A549 (cell line): ENCODE data around the gene UROD.

Experiments used
- BHLHE40 ChIP-seq: IDR thresholded peaks from 2 replicates; pipeline ENCODE4 v1.6.1; 2012; ENCODE audit warnings: low read depth, low read length, inconsistent platforms
- CTCF ChIP-seq: fragments of >200 bp; sonication (Bioruptor Twin); formaldehyde crosslinking; IDR thresholded peaks from 3 replicates; pipeline ENCODE4 v1.5.1; 2016
- EP300 ChIP-seq, 2 experiments: fragments of >200 bp; sonication (Bioruptor Twin); formaldehyde crosslinking; IDR thresholded peaks; 2 replicates in 1 of 2; 3 replicates in 1 of 2; pipeline ENCODE4 v1.6.1; 2016 to 2017
- JUNB ChIP-seq: fragments of >200 bp; sonication (Bioruptor Twin); formaldehyde crosslinking; IDR thresholded peaks from 2 replicates; pipeline ENCODE4 v1.6.1; 2016
- MAX ChIP-seq: IDR thresholded peaks from 2 replicates; pipeline ENCODE4 v1.6.1; 2012
- PBX3 ChIP-seq: IDR thresholded peaks from 2 replicates; pipeline ENCODE4 v1.6.1; 2012
- POLR2A ChIP-seq: IDR thresholded peaks from 2 replicates; pipeline ENCODE4 v1.6.1; 2012; ENCODE audit warnings: mild to moderate bottlenecking, low read length
- RCOR1 ChIP-seq: fragments of 150-350 bp; IDR thresholded peaks from 2 replicates; pipeline ENCODE4 v1.6.1; 2014; ENCODE audit warnings: antibody characterized with exemption, low read length, low read depth
- RFX5 ChIP-seq: fragments of 450-650 bp; IDR thresholded peaks from 2 replicates; pipeline ENCODE4 v1.7.1; 2014; ENCODE audit warnings: antibody characterized with exemption, mild to moderate bottlenecking, moderate library complexity
- SREBF2 ChIP-seq: fragments of 450-650 bp; IDR thresholded peaks from 2 replicates; pipeline ENCODE4 v1.6.1; 2014; ENCODE audit warnings: mild to moderate bottlenecking, moderate library complexity

- TF ChIP-seq BHLHE40 (no peak), JUNB (no peak), EP300 (IDR thresholded peaks at IDR 0.05) (no peak), POLR2A (no peak), CTCF (no peak), RCOR1 (no peak), PBX3 (no peak), SREBF2 (no peak), RFX5 (no peak), MAX (no peak)
These were observed 21.3 kb downstream of the UROD start for GRCh38 chr1:45033356-45033755.
